ENCODE measurements around the gene MICU2. TPM values are rescaled to one million over a fixed set of nuclear protein-coding genes. Genes with fewer than 3 reads are reported as not detected.
A peak's percentile ranks its signal among the peaks of the same experiment; 100 is the strongest.

The MICU2 gene
- total RNA-seq, 1 experiment from 2014 or later = 24.2 TPM

DNA sequence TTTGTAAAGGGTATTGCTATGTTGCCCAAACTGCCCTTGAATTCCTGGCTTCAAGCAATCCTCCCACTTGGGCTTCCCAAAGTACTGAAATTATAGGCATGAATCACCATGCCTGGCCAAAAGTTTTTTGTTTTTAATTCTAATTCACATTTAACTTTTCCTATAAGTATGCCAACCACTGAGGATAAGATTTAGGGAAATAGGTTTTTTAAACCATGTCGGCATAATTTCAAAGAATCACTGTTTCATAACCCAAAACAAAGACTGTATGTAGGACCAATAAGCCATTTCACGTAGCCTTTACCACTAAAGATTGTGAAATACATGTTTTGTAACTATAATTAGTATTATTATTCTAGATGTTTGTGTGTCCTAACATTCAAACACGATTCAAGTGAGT, 153.0 kb downstream of the MICU2 start:
- POLR2A ChIA-PET = no interaction called here

DNA sequence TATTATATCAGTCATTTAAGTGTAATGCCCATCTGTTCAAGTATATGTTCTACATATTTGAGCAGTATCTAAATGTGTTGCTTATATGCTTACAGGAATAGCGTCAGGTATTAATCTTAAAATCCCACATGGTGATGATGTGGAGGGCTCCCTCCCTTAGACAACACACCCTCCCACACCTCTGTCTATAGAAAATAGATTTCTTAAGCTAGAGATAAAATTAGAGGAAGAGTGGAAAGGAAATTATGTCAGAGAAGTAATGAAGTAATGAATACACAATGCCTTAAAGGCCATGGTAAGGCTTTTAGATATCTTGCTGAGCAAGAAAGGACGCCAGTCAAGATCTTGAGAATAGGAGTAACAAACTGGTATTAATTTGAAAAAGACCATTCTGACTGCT, 157.3 kb downstream of the MICU2 start:
- Histone ChIP-seq H3K27me3 (ENCODE audit: control insufficient read depth, insufficient read depth, low read length) (no peaks in the 10 kb centered on the region), H3K36me3 (ENCODE audit: control insufficient read depth, insufficient read depth, low read length) (no peaks in the 10 kb centered on the region), H3K9me3 (ENCODE audit: control insufficient read depth, insufficient read depth, low read depth, low read length) (no peaks in the 10 kb centered on the region), H3K4me1 (ENCODE audit: control insufficient read depth, insufficient read depth, low read length) (no peaks in the 10 kb centered on the region), H3K4me3 (ENCODE audit: low read depth in 2 of 2, low read length in 2 of 2) (no peak overlapping the region), H3K27ac (ENCODE audit: low read length) (no peak overlapping the region)
- BruUV-seq (replicated peaks) = no TSS peak
- intact Hi-C loops (cut with micrococcal nuclease; ENCODE audit: unreplicated experiment) = no loop called here
- ATAC-seq (no peak), DNase-seq (ENCODE audit: low read depth, low spot score) (no peak)
- ChIA-PET POLR2A (no interaction called here), CTCF (no interaction called here)
- TF ChIP-seq POLR2AphosphoS5 (IDR thresholded peaks at IDR 0.05; ENCODE audit: low read depth, low read length) = no peak
- TF ChIP-seq, protein P1, sequence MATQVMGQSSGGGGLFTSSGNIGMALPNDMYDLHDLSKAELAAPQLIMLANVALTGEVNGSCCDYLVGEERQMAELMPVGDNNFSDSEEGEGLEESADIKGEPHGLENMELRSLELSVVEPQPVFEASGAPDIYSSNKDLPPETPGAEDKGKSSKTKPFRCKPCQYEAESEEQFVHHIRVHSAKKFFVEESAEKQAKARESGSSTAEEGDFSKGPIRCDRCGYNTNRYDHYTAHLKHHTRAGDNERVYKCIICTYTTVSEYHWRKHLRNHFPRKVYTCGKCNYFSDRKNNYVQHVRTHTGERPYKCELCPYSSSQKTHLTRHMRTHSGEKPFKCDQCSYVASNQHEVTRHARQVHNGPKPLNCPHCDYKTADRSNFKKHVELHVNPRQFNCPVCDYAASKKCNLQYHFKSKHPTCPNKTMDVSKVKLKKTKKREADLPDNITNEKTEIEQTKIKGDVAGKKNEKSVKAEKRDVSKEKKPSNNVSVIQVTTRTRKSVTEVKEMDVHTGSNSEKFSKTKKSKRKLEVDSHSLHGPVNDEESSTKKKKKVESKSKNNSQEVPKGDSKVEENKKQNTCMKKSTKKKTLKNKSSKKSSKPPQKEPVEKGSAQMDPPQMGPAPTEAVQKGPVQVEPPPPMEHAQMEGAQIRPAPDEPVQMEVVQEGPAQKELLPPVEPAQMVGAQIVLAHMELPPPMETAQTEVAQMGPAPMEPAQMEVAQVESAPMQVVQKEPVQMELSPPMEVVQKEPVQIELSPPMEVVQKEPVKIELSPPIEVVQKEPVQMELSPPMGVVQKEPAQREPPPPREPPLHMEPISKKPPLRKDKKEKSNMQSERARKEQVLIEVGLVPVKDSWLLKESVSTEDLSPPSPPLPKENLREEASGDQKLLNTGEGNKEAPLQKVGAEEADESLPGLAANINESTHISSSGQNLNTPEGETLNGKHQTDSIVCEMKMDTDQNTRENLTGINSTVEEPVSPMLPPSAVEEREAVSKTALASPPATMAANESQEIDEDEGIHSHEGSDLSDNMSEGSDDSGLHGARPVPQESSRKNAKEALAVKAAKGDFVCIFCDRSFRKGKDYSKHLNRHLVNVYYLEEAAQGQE (IDR thresholded peaks at IDR 0.05; ENCODE audit: insufficient read depth in 1 of 2, low read depth in 2 of 2, low read length in 1 of 2) = no peak
- TF ChIP-seq, protein P2, sequence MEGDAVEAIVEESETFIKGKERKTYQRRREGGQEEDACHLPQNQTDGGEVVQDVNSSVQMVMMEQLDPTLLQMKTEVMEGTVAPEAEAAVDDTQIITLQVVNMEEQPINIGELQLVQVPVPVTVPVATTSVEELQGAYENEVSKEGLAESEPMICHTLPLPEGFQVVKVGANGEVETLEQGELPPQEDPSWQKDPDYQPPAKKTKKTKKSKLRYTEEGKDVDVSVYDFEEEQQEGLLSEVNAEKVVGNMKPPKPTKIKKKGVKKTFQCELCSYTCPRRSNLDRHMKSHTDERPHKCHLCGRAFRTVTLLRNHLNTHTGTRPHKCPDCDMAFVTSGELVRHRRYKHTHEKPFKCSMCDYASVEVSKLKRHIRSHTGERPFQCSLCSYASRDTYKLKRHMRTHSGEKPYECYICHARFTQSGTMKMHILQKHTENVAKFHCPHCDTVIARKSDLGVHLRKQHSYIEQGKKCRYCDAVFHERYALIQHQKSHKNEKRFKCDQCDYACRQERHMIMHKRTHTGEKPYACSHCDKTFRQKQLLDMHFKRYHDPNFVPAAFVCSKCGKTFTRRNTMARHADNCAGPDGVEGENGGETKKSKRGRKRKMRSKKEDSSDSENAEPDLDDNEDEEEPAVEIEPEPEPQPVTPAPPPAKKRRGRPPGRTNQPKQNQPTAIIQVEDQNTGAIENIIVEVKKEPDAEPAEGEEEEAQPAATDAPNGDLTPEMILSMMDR (IDR thresholded peaks at IDR 0.05) = no peak
- TF ChIP-seq TCF7L2 (IDR thresholded peaks at IDR 0.05; ENCODE audit: low read depth, low read length) = no peak
- no peak for TF ChIP-seq SIN3A (IDR thresholded peaks at IDR 0.05; ENCODE audit: borderline replicate concordance, insufficient read depth, low read depth, low read length)
- in situ Hi-C loops (cut with HindIII; ENCODE audit: low pct_unique_long_range_greater_than_20kb, low sequenced_read_pairs) = no loop called here

More for the DNA sequence above, 153.0 kb downstream of the MICU2 start:
- Histone ChIP-seq H3K4me3 (ENCODE audit: low read depth in 2 of 2, low read length in 2 of 2) (no peak overlapping the region), H3K36me3 (ENCODE audit: control insufficient read depth, insufficient read depth, low read length) (no peaks in the 10 kb centered on the region), H3K9me3 (ENCODE audit: control insufficient read depth, insufficient read depth, low read depth, low read length) (no peaks in the 10 kb centered on the region; the same call in 1 of the 2 replicates), H3K27me3 (ENCODE audit: control insufficient read depth, insufficient read depth, low read length) (no peaks in the 10 kb centered on the region), H3K4me1 (ENCODE audit: control insufficient read depth, insufficient read depth, low read length) (no peaks in the 10 kb centered on the region), H3K27ac (ENCODE audit: low read length) (no peak overlapping the region)
- in situ Hi-C loops (cut with HindIII; ENCODE audit: low pct_unique_long_range_greater_than_20kb, low sequenced_read_pairs) = no loop called here
- DNase-seq (ENCODE audit: low read depth, low spot score) = no peak
- TF ChIP-seq POLR2AphosphoS5 (IDR thresholded peaks at IDR 0.05; ENCODE audit: low read depth, low read length) = no peak
- TF ChIP-seq, protein P1 (IDR thresholded peaks at IDR 0.05; ENCODE audit: insufficient read depth in 1 of 2, low read depth in 2 of 2, low read length in 1 of 2) = no peak
- TF ChIP-seq, protein P2 (IDR thresholded peaks at IDR 0.05) = no peak
- no peak for TF ChIP-seq TCF7L2 (IDR thresholded peaks at IDR 0.05; ENCODE audit: low read depth, low read length)
- no peak for TF ChIP-seq SIN3A (IDR thresholded peaks at IDR 0.05; ENCODE audit: borderline replicate concordance, insufficient read depth, low read depth, low read length)
- no peak for ATAC-seq
- CTCF ChIA-PET = no interaction called here
- intact Hi-C loops (cut with micrococcal nuclease; ENCODE audit: unreplicated experiment) = no loop called here
- TSS peak; percentile 37 for BruUV-seq (replicated peaks)
